Fibroblast of lung (primary cell): ENCODE results near the gene SPINK6. TPM values are rescaled to one million over a fixed set of nuclear protein-coding genes. Genes with fewer than 3 reads are reported as not detected.

Experiments used
- DNase-seq, 2 donors: peaks; one replicate each; pipeline versions ENCODE4 v3.0.0 to v3.0.0-alpha.2; 2010; ENCODE audit warnings: low read depth in 2 of 2
- H2AFZ ChIP-seq: 2 replicates; pipeline ENCODE4 v1.5.1; 2012; ENCODE audit warnings: low read length, control low read depth, inconsistent platforms
- H3K27ac ChIP-seq: 2 replicates; pipeline ENCODE4 v1.5.1; 2011; ENCODE audit warnings: low read length, control low read depth; ENCODE audit not compliant: insufficient read depth
- H3K27me3 ChIP-seq: 2 replicates; pipeline ENCODE4 v1.5.1; 2011; ENCODE audit warnings: mild to moderate bottlenecking, low read length; ENCODE audit not compliant: control insufficient read depth, insufficient read depth
- H3K36me3 ChIP-seq: 2 replicates; pipeline ENCODE4 v1.5.1; 2011; ENCODE audit warnings: low read length; ENCODE audit not compliant: control insufficient read depth, insufficient read depth
- H3K4me1 ChIP-seq: 2 replicates; pipeline ENCODE4 v1.5.1; 2011; ENCODE audit warnings: low read length; ENCODE audit not compliant: control insufficient read depth, insufficient read depth; ENCODE audit errors: extremely low read depth
- H3K4me2 ChIP-seq: 2 replicates; pipeline ENCODE4 v1.5.1; 2011; ENCODE audit warnings: low read length, control low read depth; ENCODE audit not compliant: insufficient read depth; ENCODE audit errors: extremely low read depth
- H3K4me3 ChIP-seq, 4 experiments: fragments of 200-600 bp in 1 of 4; sonication (generic) in 1 of 4; replicated peaks in 1 of 4; 2 replicates each; pipeline ENCODE4 v1.5.1; 2011 to 2016; ENCODE audit warnings: low read length in 4 of 4, low read depth in 3 of 4, mild to moderate bottlenecking in 3 of 4, control low read depth in 2 of 4, inconsistent platforms in 1 of 4, mixed read lengths in 1 of 4; ENCODE audit not compliant: insufficient read depth in 1 of 4; ENCODE audit errors: control extremely low read depth in 1 of 4
- H3K79me2 ChIP-seq: 2 replicates; pipeline ENCODE4 v1.5.1; 2012; ENCODE audit warnings: mild to moderate bottlenecking, low read length, inconsistent platforms; ENCODE audit not compliant: control insufficient read depth, insufficient read depth
- H3K9ac ChIP-seq: 2 replicates; pipeline ENCODE4 v1.5.1; 2011; ENCODE audit warnings: mild to moderate bottlenecking, low read length, control low read depth; ENCODE audit not compliant: insufficient read depth
- H3K9me3 ChIP-seq: 2 replicates; pipeline ENCODE4 v1.5.1; 2012; ENCODE audit warnings: low read depth, low read length; ENCODE audit not compliant: control insufficient read depth, insufficient read depth
- H4K20me1 ChIP-seq: 2 replicates; pipeline ENCODE4 v1.5.1; 2011; ENCODE audit warnings: low read length; ENCODE audit not compliant: control insufficient read depth, insufficient read depth; ENCODE audit errors: extremely low read depth
- CTCF ChIP-seq, 2 donors: IDR thresholded peaks in 1 of 2; conservative IDR thresholded peaks in 1 of 2; 1 replicate in 1 of 2; 2 replicates in 1 of 2; pipeline ENCODE4 v1.5.1; 2011 to 2012; ENCODE audit warnings: low read length in 2 of 2, control low read depth in 1 of 2, inconsistent platforms in 1 of 2, low read depth in 1 of 2, mild to moderate bottlenecking in 1 of 2
- EZH2 ChIP-seq: IDR thresholded peaks from 2 replicates; pipeline ENCODE4 v1.5.1; 2012; ENCODE audit warnings: low read length, control low read depth, mild to moderate bottlenecking; ENCODE audit errors: missing control alignments
- polyA plus RNA-seq, 2 donors: library from polyadenylated mRNA; depleted of rRNA in 1 of 2; stranded (reverse) in 1 of 2; unstranded in 1 of 2; fragments of >200 nt; gene quantifications; 2 replicates each; pipeline ENCODE4 v1.2.1, GENCODE V29; 2011 to 2012; ENCODE audit warnings: missing spikeins in 1 of 2
- total RNA-seq: library from RNA; depleted of rRNA; stranded (reverse); fragments of >200 nt; gene quantifications from 2 replicates; pipeline ENCODE4 v1.2.1, GENCODE V29; 2014

The SPINK6 gene
- total and polyA plus RNA-seq, 2 donors (not counting 1 experiment from before 2014, with no cell fraction given): not detected

- no peaks in the 10 kb centered on the region for H4K20me1 ChIP-seq
- no peaks in the 10 kb centered on the region for H3K4me1 ChIP-seq
- no peaks in the 10 kb centered on the region for H3K9me3 ChIP-seq
- H2AFZ ChIP-seq: no peak overlapping the region
- no peak overlapping the region for H3K9ac ChIP-seq
- no peaks in the 10 kb centered on the region for H3K36me3 ChIP-seq
- no peak overlapping the region for H3K27ac ChIP-seq
- TF ChIP-seq CTCF (conservative IDR thresholded peaks at IDR 0.05 in 1 of 2, IDR thresholded peaks at IDR 0.05 in 1 of 2; ENCODE audit: low read depth in 1 of 2, low read length in 2 of 2): no peak
- no peak for TF ChIP-seq EZH2
- no peak for DNase-seq
- no peaks in the 10 kb centered on the region for H3K27me3 ChIP-seq
- H3K4me3 ChIP-seq: no peak overlapping the region
- H3K79me2 ChIP-seq: no peaks in the 10 kb centered on the region
- no peak overlapping the region for H3K4me2 ChIP-seq
These were observed 21.4 kb downstream of the SPINK6 start for GRCh38 chr5:148224117-148224742.

- no peaks in the 10 kb centered on the region for H3K79me2 ChIP-seq
- H3K36me3 ChIP-seq: no peaks in the 10 kb centered on the region
- DNase-seq: no peak
- H4K20me1 ChIP-seq: no peaks in the 10 kb centered on the region
- no peak overlapping the region for H3K9ac ChIP-seq
- H3K4me1 ChIP-seq: no peaks in the 10 kb centered on the region
- H3K27ac ChIP-seq: no peak overlapping the region
- no peak overlapping the region for H3K4me2 ChIP-seq
- no peak overlapping the region for H2AFZ ChIP-seq
- no peaks in the 10 kb centered on the region for H3K9me3 ChIP-seq
- no peaks in the 10 kb centered on the region for H3K27me3 ChIP-seq
- no peak overlapping the region for H3K4me3 ChIP-seq
- no peak for TF ChIP-seq CTCF (conservative IDR thresholded peaks at IDR 0.05 in 1 of 2, IDR thresholded peaks at IDR 0.05 in 1 of 2; ENCODE audit: low read depth in 1 of 2, low read length in 2 of 2)
- TF ChIP-seq EZH2: no peak
These were observed 25.6 kb downstream of the SPINK6 start for GRCh38 chr5:148228392-148228984.

- no peaks in the 10 kb centered on the region for H4K20me1 ChIP-seq
- no peaks in the 10 kb centered on the region for H3K27me3 ChIP-seq
- H3K9ac ChIP-seq: no peak overlapping the region
- no peak for TF ChIP-seq EZH2
- no peak for TF ChIP-seq CTCF (conservative IDR thresholded peaks at IDR 0.05 in 1 of 2, IDR thresholded peaks at IDR 0.05 in 1 of 2; ENCODE audit: low read depth in 1 of 2, low read length in 2 of 2)
- H3K4me3 ChIP-seq: no peak overlapping the region
- no peak overlapping the region for H2AFZ ChIP-seq
- H3K36me3 ChIP-seq: no peaks in the 10 kb centered on the region
- no peaks in the 10 kb centered on the region for H3K79me2 ChIP-seq
- no peak overlapping the region for H3K4me2 ChIP-seq
- no peak overlapping the region for H3K27ac ChIP-seq
- no peaks in the 10 kb centered on the region for H3K9me3 ChIP-seq
- DNase-seq: no peak
- H3K4me1 ChIP-seq: no peaks in the 10 kb centered on the region
These were observed 27.0 kb downstream of the SPINK6 start for GRCh38 chr5:148229840-148230239.
